ENCODE data around the gene TFIP11.

- no peak for TF ChIP-seq CTCF (IDR thresholded peaks at IDR 0.05; ENCODE audit: insufficient read depth, low read length)
- TF ChIP-seq POLR2AphosphoS5 (IDR thresholded peaks at IDR 0.05; ENCODE audit: low read depth), result no peak
Measured at GRCh38 chr22:26485013-26485412, 27.3 kb downstream of the TFIP11 start.

All from HL-60 (cell line).